ENCODE measurements around the gene PARD3B.

The PARD3B gene

GRCh38 chr2:204840504-204840903 is 295.2 kb downstream of the PARD3B start:
- Histone ChIP-seq H3K27ac (no peak overlapping the region), H3K36me3 (replicated peaks) (no peaks in the 10 kb centered on the region), H3K4me3 (ENCODE audit: low read depth, low read length) (no peak overlapping the region), H3K27me3 (replicated peaks) (no peaks in the 10 kb centered on the region)
- TF ChIP-seq CTCF (IDR thresholded peaks at IDR 0.05; ENCODE audit: low read depth, low read length, missing control alignments): no peak
- in situ Hi-C loops (cut with HindIII; ENCODE audit: low pct_ligation_motif_present, low sequenced_read_pairs): no loop called here
- no peak for DNase-seq

GRCh38 chr2:204842068-204842467 is 296.8 kb downstream of the PARD3B start:
- TF ChIP-seq CTCF (IDR thresholded peaks at IDR 0.05; ENCODE audit: low read depth, low read length, missing control alignments): no peak
- no peak for DNase-seq
- Histone ChIP-seq H3K4me3 (ENCODE audit: low read depth, low read length) (no peak overlapping the region), H3K36me3 (replicated peaks) (no peaks in the 10 kb centered on the region), H3K27me3 (replicated peaks) (no peaks in the 10 kb centered on the region), H3K27ac (peak overlapping the region; percentile 82)
- in situ Hi-C loops (cut with HindIII; ENCODE audit: low pct_ligation_motif_present, low sequenced_read_pairs): no loop called here

- Histone ChIP-seq H3K27ac (peak overlapping the region; percentile 82), H3K27me3 (replicated peaks) (no peaks in the 10 kb centered on the region), H3K36me3 (replicated peaks) (no peaks in the 10 kb centered on the region), H3K4me3 (ENCODE audit: low read depth, low read length) (no peak overlapping the region)
- peak; percentile 79 for DNase-seq
- TF ChIP-seq CTCF (IDR thresholded peaks at IDR 0.05; ENCODE audit: low read depth, low read length, missing control alignments): no peak
- in situ Hi-C loops (cut with HindIII; ENCODE audit: low pct_ligation_motif_present, low sequenced_read_pairs): no loop called here
Measured at GRCh38 chr2:204842661-204843485, 297.6 kb downstream of the PARD3B start.

- no peak overlapping the region for H3K27ac ChIP-seq
- no peaks in the 10 kb centered on the region for H3K27me3 ChIP-seq (replicated peaks)
- in situ Hi-C loops (cut with HindIII; ENCODE audit: low pct_ligation_motif_present, low sequenced_read_pairs): no loop called here
- no peak overlapping the region for H3K4me3 ChIP-seq (ENCODE audit: low read depth, low read length)
- H3K36me3 ChIP-seq (replicated peaks): no peaks in the 10 kb centered on the region
- no peak for TF ChIP-seq CTCF (IDR thresholded peaks at IDR 0.05; ENCODE audit: low read depth, low read length, missing control alignments)
- no peak for DNase-seq
Measured at GRCh38 chr2:204846471-204846870, 301.2 kb downstream of the PARD3B start.

- in situ Hi-C loops (cut with HindIII; ENCODE audit: low pct_ligation_motif_present, low sequenced_read_pairs): no loop called here
- H3K4me3 ChIP-seq (ENCODE audit: low read depth, low read length): no peak overlapping the region
- DNase-seq: no peak
- no peaks in the 10 kb centered on the region for H3K36me3 ChIP-seq (replicated peaks)
- no peaks in the 10 kb centered on the region for H3K27me3 ChIP-seq (replicated peaks)
- TF ChIP-seq CTCF (IDR thresholded peaks at IDR 0.05; ENCODE audit: low read depth, low read length, missing control alignments): no peak
- no peak overlapping the region for H3K27ac ChIP-seq
Measured at GRCh38 chr2:204849892-204850291, 304.6 kb downstream of the PARD3B start.

- H3K36me3 ChIP-seq (replicated peaks): no peaks in the 10 kb centered on the region
- no peak for TF ChIP-seq CTCF (IDR thresholded peaks at IDR 0.05; ENCODE audit: low read depth, low read length, missing control alignments)
- no peaks in the 10 kb centered on the region for H3K27me3 ChIP-seq (replicated peaks)
- in situ Hi-C loops (cut with HindIII; ENCODE audit: low pct_ligation_motif_present, low sequenced_read_pairs): no loop called here
- DNase-seq: no peak
- H3K4me3 ChIP-seq (ENCODE audit: low read depth, low read length): no peak overlapping the region
- H3K27ac ChIP-seq: no peak overlapping the region
Measured at GRCh38 chr2:204850581-204850980, 305.3 kb downstream of the PARD3B start.

Data from brain microvascular endothelial cell (primary cell).